Suppressor macrophage treated with lipopolysaccharide for 1 hour (primary cell): ENCODE data around the gene CHST15.

Experiments
- DNase-seq, 3 donors: peaks; one replicate each; pipeline ENCODE4 v3.0.0-alpha.2; 2020 to 2022

CHST15 gene

GRCh38 chr10:124027031-124027611 lies 66.3 kb downstream of the CHST15 start:
- no peak for DNase-seq

DNA sequence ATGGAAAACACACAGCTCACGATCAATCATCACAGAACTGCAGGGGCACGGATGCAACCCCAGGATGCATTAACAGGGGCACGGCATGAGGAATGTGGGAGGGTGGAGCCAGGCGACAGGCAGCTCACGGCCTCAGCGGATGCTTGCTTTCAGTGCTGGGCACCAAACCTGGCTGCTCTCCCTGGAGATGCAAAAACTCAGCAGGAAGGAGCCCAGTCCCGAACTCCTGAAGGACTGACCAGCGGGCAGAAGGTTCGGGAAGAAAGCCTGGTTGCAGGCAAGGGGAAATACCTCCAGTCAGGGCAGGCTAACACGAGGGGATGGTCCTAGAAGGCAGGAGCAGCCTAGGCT lies 66.8 kb downstream of the CHST15 start:
- no peak for DNase-seq

DNA sequence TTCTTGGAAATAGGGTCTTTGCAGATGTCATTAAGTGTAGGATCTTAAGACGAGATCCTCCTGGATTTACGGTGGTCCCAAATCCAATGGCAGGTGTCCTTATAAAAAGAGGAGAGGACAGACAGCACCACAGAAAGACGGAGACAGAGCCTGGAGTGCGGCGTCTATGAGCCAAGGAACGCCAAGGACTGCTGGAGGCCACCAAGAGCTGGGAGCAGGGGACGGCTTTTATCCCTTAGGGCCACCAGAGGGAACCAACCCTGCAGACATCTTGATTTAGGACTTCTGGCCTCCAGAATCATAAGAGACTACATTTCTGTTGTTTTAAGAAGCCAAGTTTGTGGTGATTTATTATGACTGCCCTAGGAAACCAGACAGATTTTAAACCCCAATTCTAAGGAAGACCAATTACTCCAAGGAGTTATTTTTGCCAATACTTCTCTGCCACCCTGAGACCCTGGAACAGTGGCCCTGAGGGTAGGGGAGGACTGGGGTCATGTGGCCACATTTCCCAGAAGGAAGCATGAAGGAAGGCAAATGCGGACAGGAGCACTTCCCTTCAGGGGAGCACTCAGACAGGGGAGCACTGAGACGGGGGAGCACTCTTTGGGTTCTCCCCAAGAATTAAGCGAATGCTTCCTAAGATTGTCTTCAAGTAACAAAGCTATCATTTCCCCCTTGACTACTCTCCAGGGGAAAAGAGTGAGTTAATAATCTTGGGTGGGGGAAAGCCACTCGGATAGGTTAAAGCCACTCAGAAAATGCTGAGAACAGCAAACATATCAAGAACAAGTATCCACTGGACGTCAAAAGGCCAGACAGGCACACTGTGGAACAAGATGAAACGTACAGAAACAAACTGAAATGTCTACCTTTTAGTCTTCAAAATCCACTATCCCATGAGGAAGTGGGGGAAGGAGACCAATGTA lies 67.5 kb downstream of the CHST15 start:
- DNase-seq = peak; percentile 56 to 70 (median 68)

GRCh38 chr10:124025152-124025551 lies 68.2 kb downstream of the CHST15 start:
- DNase-seq = no peak

- no peak for DNase-seq
Measured at GRCh38 chr10:124022066-124022465, 71.3 kb downstream of the CHST15 start.

DNA sequence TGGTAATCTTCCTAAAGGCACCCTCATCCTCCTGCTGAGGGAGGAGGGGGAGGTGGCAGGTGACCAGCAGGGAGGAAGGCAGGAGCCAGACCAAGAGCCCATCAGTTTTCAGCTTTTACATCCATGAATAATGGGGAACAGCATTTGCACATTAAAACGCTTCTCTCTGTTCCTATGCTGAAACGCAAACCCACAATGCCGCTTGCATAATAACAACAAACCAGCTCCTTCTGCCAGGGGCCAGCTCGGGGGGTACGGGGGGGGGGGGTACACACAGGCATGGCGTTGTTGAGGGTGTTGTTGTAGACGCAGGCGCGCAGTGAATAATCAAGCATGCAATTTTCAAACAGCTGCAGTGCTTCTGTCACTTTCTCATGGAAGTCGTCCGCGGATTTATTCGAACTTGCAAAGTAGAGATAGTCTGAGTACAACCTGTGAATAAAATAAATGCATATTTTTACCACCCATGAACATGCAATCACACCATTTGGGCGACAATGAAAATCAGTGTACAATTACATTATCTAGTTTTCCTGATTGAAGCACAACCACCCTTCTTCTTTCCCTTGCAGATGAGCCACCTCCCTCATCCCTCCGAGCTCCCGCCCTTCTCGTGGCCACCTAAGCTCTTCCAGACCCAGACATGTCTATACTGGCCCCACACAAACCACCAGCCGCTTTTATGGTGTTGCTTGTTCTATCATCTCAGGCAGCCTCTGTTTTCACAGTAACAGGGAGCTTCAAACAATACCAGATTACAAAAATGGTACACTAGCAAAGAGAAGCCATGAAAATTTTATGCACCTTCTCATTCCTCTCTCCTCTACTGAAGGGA lies 72.2 kb downstream of the CHST15 start:
- DNase-seq = no peak

- no peak for DNase-seq
Measured at GRCh38 chr10:124019886-124020797, 73.3 kb downstream of the CHST15 start.

- no peak for DNase-seq
Measured at GRCh38 chr10:124018886-124019525, 74.4 kb downstream of the CHST15 start.

DNA sequence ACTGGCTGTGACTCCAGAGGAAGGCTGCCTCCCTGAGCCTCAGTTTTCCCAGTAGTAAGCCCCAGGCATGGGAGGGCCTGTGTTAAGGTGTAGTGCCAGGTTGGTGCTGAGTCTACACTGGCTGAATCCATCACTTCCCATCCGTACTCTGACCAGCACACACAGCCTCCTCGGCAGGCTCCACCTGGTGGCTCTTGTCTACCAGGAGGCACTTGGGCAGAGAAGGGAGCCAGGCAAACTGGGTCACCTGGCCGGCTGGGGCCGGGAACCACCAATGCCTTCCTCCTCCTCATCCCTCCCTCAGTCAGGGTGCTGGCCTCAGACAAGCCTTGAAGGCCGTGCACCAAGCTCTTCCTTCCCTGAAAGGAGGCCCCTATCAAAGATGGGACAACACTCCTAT lies 75.7 kb downstream of the CHST15 start:
- DNase-seq = no peak

DNA sequence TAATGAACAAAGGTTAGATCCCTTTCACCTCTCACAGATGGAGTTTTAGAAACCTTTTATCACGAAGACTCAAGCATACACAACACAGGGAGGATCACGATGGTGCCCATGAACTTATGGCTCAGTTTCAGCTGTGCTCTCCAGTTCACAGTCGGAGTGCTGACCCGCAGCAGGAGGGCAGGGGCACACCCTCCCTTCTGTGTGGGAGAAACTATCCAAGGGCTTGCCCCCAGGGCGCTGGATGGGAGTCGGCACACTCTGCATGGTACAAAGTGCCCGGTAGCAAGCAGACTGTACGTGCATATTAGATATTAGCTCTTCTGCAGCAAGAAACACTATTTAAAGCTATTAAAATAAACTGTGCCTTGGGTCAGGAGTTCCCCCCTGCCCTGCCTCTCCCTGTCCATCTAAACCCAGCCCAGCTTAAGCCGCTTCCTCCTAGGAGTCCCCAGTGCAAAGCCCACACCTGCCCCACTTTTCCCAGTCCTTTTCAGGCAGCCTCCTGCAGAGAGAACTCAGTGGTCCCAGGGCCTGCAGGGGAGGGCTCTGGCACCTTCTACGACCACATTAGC lies 76.5 kb downstream of the CHST15 start:
- DNase-seq = no peak

DNA sequence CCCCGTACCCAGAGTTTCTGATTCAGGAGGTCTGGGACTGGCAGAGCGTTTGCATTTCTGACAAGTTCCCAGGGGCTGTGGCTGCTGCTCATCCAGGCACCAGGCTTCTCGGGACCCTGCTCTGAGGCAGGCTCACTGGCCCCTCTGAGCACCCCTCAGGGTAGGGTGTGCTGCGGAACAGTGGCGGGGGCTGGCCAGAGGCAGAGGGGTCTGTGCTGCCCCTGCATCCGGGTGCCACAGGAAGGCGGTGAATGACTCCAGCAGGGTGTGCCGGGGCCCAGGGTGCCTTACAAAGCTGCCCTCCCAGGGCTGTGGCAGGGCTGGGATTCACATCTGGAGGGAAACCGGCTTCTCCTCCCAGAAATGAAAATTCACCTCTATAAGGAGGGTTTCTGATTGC lies 77.4 kb downstream of the CHST15 start:
- no peak for DNase-seq

DNA sequence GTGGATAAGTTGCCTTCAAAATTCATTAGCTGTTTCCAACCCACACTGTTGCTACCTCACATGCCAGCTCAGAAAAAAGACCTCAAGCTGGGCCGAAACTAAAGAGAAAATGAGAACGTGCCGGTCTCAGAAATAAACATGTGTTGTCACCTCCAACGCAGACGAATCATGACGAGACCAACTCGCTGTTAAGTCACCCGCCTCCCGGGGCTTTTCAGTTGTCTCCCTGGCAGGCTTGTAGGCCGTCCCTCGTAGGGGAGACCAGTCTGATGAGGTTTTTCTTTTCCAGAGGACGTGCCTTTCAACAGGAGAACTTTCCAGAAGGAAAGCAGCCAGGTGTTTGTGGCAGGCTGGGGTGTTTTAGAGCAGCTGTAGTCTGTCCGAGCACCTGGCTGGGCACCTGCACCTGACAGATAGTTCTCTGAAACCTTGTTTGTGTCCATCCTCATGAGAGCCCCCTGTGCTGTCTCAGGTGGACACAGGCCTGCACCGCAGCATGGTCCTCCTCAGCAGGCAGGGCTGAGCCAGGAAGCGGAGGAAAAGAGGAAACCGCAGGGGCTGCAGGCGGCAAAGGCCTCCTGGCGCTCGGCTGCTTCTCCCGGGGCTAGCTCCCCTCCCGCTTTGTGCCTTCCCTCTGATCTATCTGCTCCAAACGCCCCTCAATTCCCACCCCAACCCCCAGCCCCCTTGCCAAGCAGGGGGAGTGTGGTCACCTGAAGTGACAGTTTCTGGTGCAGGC lies 78.8 kb downstream of the CHST15 start:
- no peak for DNase-seq

- no peak for DNase-seq
Measured at GRCh38 chr10:124013916-124014315, 79.5 kb downstream of the CHST15 start.

- no peak for DNase-seq
Measured at GRCh38 chr10:124012991-124013390, 80.4 kb downstream of the CHST15 start.

- DNase-seq = no peak
Measured at GRCh38 chr10:124012583-124012982, 80.8 kb downstream of the CHST15 start.

DNA sequence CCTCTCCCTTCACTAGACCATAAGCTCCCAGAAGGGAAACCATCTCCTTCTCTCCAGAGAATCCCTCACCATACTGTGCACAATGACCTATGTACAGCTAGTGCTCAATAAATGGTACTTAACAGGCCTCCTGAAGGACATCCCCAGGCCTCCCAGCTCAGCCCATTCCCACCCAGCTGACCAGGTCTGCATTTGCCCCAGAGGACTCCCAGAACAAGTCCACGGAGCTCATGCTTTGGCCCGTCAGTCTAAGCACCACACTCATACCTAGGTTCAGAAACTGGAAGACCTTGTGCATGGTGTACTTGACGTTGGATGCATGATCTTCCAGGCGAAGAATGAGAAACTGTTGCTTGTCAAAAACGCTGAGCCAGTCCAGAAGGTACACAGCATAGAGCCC lies 81.3 kb downstream of the CHST15 start:
- DNase-seq = no peak

GRCh38 chr10:124011464-124011863 lies 81.9 kb downstream of the CHST15 start:
- no peak for DNase-seq

DNA sequence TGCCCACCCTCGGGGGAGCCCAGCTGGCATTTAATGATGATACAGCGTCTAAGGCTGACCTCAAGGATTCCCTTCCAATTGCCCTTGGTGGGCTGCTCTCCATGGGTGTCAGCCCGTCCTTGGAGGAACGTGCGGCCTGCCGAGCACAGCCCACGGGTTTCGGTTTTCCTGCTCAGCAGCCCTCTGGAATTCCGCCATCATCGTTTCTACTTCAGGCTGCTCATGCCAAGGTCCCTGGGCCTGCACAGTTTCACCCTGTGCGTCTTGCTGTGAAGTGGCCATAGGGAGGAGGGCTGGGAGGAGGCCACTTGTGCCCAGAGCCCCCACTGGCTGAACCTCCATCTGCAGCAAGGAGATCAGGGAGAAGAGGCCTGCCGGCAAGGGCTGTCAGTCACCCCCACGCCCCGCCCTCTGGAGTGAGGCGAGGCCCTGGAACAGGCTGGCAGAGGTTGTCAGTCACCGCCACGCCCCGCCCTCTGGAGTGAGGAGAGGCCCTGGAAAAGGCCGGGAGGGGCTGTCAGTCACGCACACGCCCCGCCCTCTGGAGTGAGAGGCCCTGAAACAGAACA lies 82.8 kb downstream of the CHST15 start:
- no peak for DNase-seq

GRCh38 chr10:124010024-124010423 lies 83.4 kb downstream of the CHST15 start:
- DNase-seq = no peak

GRCh38 chr10:124009231-124010015 lies 84.0 kb downstream of the CHST15 start:
- DNase-seq = no peak
